Measurements from ENCODE around the gene AP2B1.
A peak's percentile ranks its signal among the peaks of the same experiment; 100 is the strongest.

AP2B1 gene

DNA sequence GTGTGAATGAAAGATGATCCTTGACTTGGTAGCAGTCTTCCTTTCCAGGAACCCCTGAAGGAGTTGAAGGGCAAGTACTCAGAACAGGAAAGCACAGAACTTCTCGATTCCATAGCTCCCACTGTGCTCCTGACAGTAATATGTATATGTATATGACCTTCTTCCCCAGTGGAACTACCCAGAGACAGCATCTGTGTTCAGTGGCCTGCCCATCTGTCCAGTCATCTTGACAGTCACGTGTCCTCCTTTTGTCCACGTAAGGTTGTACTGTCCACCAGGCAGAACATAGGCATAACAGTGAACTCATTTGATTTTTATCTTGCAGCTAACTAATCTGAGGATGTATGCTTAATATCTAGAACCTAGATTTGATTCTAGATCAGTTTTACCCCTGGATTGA, 106.5 kb downstream of the AP2B1 start:
- no peak overlapping the region for H3K9ac ChIP-seq (ENCODE audit: low read length)
- no peaks in the 10 kb centered on the region for H3K79me2 ChIP-seq (ENCODE audit: control insufficient read depth, insufficient read depth, low read length, poor library complexity)
- no peak overlapping the region for H2AK5ac ChIP-seq (ENCODE audit: low read length)
- no peak for DNase-seq
- no peaks in the 10 kb centered on the region for H3K27me3 ChIP-seq (ENCODE audit: insufficient read depth, low read length)
- peaks cover 11 to 13% of the 10 kb centered on the region in 2 experiments for H3K36me3 ChIP-seq (ENCODE audit: control insufficient read depth in 1 of 2, insufficient read depth in 2 of 2, low read length in 2 of 2)
- no peaks in the 10 kb centered on the region for H3K4me1 ChIP-seq (ENCODE audit: control insufficient read depth in 1 of 2, insufficient read depth in 2 of 2, low read length in 2 of 2)
- H3K14ac ChIP-seq (ENCODE audit: low read length) = no peak overlapping the region
- H4K8ac ChIP-seq (ENCODE audit: low read depth, low read length) = no peak overlapping the region
- H3K18ac ChIP-seq (ENCODE audit: low read length) = no peak overlapping the region
- no peak overlapping the region for H3K4me3 ChIP-seq (ENCODE audit: low read depth, low read length)
- H3K23ac ChIP-seq (ENCODE audit: low read length) = peak overlapping the region; percentile 67
- H2BK120ac ChIP-seq (ENCODE audit: insufficient read depth, low read length, poor library complexity) = no peak overlapping the region
- no peak overlapping the region for H4K91ac ChIP-seq (ENCODE audit: low read depth, low read length)
- no peak overlapping the region for H2BK12ac ChIP-seq (ENCODE audit: low read length)
- H3K4ac ChIP-seq (ENCODE audit: low read depth, low read length) = no peak overlapping the region
- H3K4me2 ChIP-seq (ENCODE audit: low read length) = no peak overlapping the region
- no peak overlapping the region for H2BK5ac ChIP-seq (ENCODE audit: low read depth, low read length, poor library complexity)
- no peaks in the 10 kb centered on the region for H3K9me3 ChIP-seq (ENCODE audit: insufficient read depth, low read depth, low read length)
- no peak overlapping the region for H4K12ac ChIP-seq (ENCODE audit: low read depth, low read length)
- H2AFZ ChIP-seq (ENCODE audit: insufficient read depth, low read length, poor library complexity) = no peak overlapping the region
- H3K79me1 ChIP-seq (ENCODE audit: low read length) = no peaks in the 10 kb centered on the region
- no peak overlapping the region for H3K27ac ChIP-seq (ENCODE audit: low read depth, low read length)
- no CpG with 5 or more reads among the region's 3 CpGs for WGBS (ENCODE audit: extremely low coverage, insufficient coverage, insufficient read length)

DNA sequence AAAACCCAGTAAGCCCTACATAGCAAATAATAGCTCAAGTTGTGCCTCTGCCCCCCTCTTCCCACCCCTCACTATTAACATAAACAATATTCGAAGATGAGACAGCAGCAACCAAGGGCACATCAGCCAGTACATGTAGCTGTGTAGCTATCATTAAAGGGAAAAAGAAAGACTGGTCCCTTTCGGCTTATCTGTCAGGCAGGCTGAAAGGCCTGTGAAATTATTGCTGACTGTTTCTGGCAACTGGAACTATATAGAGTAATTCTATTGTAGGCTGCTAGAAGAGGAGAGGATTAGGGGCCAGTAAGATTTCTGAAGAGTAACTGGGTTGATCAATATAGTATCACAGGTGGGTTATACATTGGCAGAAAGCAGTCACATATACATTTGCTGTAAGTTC, 107.8 kb downstream of the AP2B1 start:
- whole genome bisulfite sequencing (ENCODE audit: extremely low coverage, insufficient coverage, insufficient read length) = no CpG with 5 or more reads among the region's 2 CpGs

DNA sequence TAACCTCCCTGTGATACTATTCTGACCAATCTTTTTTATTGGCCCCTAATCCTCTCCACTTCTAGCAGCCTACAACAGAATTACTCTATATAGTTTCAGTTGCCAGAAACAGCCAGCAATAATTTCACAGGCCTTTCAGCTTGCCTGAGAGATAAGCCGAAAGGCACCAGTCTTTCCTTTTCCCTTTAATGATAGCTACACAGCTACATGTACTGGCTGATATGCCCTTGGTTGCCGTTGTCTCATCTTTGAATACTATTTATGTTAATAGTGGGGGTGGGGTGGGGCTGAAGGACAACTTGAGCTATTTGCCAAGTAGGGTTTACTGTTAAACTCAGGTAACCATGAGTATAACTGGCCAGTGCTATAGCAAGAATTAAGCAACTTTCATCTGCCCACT, 108.5 kb downstream of the AP2B1 start:
- no peaks in the 10 kb centered on the region for H3K27me3 ChIP-seq (ENCODE audit: insufficient read depth, low read length)
- H3K4me3 ChIP-seq (ENCODE audit: low read depth, low read length) = no peak overlapping the region
- no peak overlapping the region for H3K4me2 ChIP-seq (ENCODE audit: low read length)
- H3K79me2 ChIP-seq (ENCODE audit: control insufficient read depth, insufficient read depth, low read length, poor library complexity) = no peaks in the 10 kb centered on the region
- H2BK5ac ChIP-seq (ENCODE audit: low read depth, low read length, poor library complexity) = no peak overlapping the region
- H2BK12ac ChIP-seq (ENCODE audit: low read length) = no peak overlapping the region
- no peak overlapping the region for H3K9ac ChIP-seq (ENCODE audit: low read length)
- H3K4me1 ChIP-seq (ENCODE audit: control insufficient read depth in 1 of 2, insufficient read depth in 2 of 2, low read length in 2 of 2) = no peaks in the 10 kb centered on the region
- no peak overlapping the region for H3K18ac ChIP-seq (ENCODE audit: low read length)
- no peak overlapping the region for H4K91ac ChIP-seq (ENCODE audit: low read depth, low read length)
- no peak overlapping the region for H3K14ac ChIP-seq (ENCODE audit: low read length)
- no peak overlapping the region for H2AFZ ChIP-seq (ENCODE audit: insufficient read depth, low read length, poor library complexity)
- H2AK5ac ChIP-seq (ENCODE audit: low read length) = no peak overlapping the region
- H3K4ac ChIP-seq (ENCODE audit: low read depth, low read length) = no peak overlapping the region
- H3K79me1 ChIP-seq (ENCODE audit: low read length) = no peaks in the 10 kb centered on the region
- no peak overlapping the region for H4K12ac ChIP-seq (ENCODE audit: low read depth, low read length)
- H2BK120ac ChIP-seq (ENCODE audit: insufficient read depth, low read length, poor library complexity) = no peak overlapping the region
- H4K8ac ChIP-seq (ENCODE audit: low read depth, low read length) = no peak overlapping the region
- DNase-seq = no peak
- no CpG with 5 or more reads among the region's 2 CpGs for WGBS (ENCODE audit: extremely low coverage, insufficient coverage, insufficient read length)
- peaks cover 14 to 16% of the 10 kb centered on the region in 2 experiments for H3K36me3 ChIP-seq (ENCODE audit: control insufficient read depth in 1 of 2, insufficient read depth in 2 of 2, low read length in 2 of 2)
- H3K27ac ChIP-seq (ENCODE audit: low read depth, low read length) = no peak overlapping the region
- H3K9me3 ChIP-seq (ENCODE audit: insufficient read depth, low read depth, low read length) = no peaks in the 10 kb centered on the region
- no peak overlapping the region for H3K23ac ChIP-seq (ENCODE audit: low read length)

More for the DNA sequence above, 107.8 kb downstream of the AP2B1 start:
- Histone ChIP-seq H4K8ac (ENCODE audit: low read depth, low read length) (no peak overlapping the region), H2BK5ac (ENCODE audit: low read depth, low read length, poor library complexity) (no peak overlapping the region), H3K36me3 (ENCODE audit: control insufficient read depth in 1 of 2, insufficient read depth in 2 of 2, low read length in 2 of 2) (peaks cover 14 to 16% of the 10 kb centered on the region in 2 experiments), H3K79me2 (ENCODE audit: control insufficient read depth, insufficient read depth, low read length, poor library complexity) (no peaks in the 10 kb centered on the region), H2AK5ac (ENCODE audit: low read length) (no peak overlapping the region), H3K4me1 (ENCODE audit: control insufficient read depth in 1 of 2, insufficient read depth in 2 of 2, low read length in 2 of 2) (no peaks in the 10 kb centered on the region), H4K12ac (ENCODE audit: low read depth, low read length) (no peak overlapping the region), H3K14ac (ENCODE audit: low read length) (no peak overlapping the region), H3K27ac (ENCODE audit: low read depth, low read length) (no peak overlapping the region), H3K9ac (ENCODE audit: low read length) (no peak overlapping the region), H3K4me2 (ENCODE audit: low read length) (no peak overlapping the region), H3K23ac (ENCODE audit: low read length) (no peak overlapping the region), H3K9me3 (ENCODE audit: insufficient read depth, low read depth, low read length) (no peaks in the 10 kb centered on the region), H3K27me3 (ENCODE audit: insufficient read depth, low read length) (no peaks in the 10 kb centered on the region), H3K18ac (ENCODE audit: low read length) (no peak overlapping the region), H4K91ac (ENCODE audit: low read depth, low read length) (no peak overlapping the region), H2BK120ac (ENCODE audit: insufficient read depth, low read length, poor library complexity) (no peak overlapping the region), H2AFZ (ENCODE audit: insufficient read depth, low read length, poor library complexity) (no peak overlapping the region), H2BK12ac (ENCODE audit: low read length) (no peak overlapping the region), H3K4me3 (ENCODE audit: low read depth, low read length) (no peak overlapping the region), H3K79me1 (ENCODE audit: low read length) (no peaks in the 10 kb centered on the region), H3K4ac (ENCODE audit: low read depth, low read length) (no peak overlapping the region)
- no peak for DNase-seq

DNA sequence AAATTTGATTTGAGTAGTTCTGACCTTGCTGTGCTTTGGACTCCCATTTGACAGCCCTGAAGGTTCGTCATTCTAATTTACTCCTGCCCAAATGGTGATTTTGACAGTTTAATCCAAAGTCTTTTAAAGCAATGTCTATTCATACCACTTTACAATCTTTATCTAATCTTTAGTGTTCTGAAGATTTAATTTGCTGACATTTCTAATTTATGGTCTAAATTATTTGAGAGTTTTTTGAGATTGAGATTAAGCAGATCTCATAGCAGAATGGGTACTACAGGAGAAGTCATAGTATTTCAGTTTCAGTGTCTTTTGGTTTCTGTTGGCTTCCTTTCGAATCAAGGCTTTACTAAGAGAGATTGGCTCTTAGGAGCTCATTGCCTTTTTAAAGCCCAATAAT, 111.7 kb downstream of the AP2B1 start:
- Histone ChIP-seq H4K12ac (ENCODE audit: low read depth, low read length) (no peak overlapping the region), H2BK5ac (ENCODE audit: low read depth, low read length, poor library complexity) (no peak overlapping the region), H2BK120ac (ENCODE audit: insufficient read depth, low read length, poor library complexity) (no peak overlapping the region), H2BK12ac (ENCODE audit: low read length) (no peak overlapping the region), H3K14ac (ENCODE audit: low read length) (no peak overlapping the region), H3K79me1 (ENCODE audit: low read length) (no peaks in the 10 kb centered on the region), H3K36me3 (ENCODE audit: control insufficient read depth in 1 of 2, insufficient read depth in 2 of 2, low read length in 2 of 2) (peaks cover 10 to 11% of the 10 kb centered on the region in 2 experiments), H2AK5ac (ENCODE audit: low read length) (no peak overlapping the region), H3K18ac (ENCODE audit: low read length) (no peak overlapping the region), H3K4ac (ENCODE audit: low read depth, low read length) (no peak overlapping the region), H3K9ac (ENCODE audit: low read length) (no peak overlapping the region), H4K91ac (ENCODE audit: low read depth, low read length) (no peak overlapping the region), H3K27ac (ENCODE audit: low read depth, low read length) (no peak overlapping the region), H2AFZ (ENCODE audit: insufficient read depth, low read length, poor library complexity) (no peak overlapping the region), H3K79me2 (ENCODE audit: control insufficient read depth, insufficient read depth, low read length, poor library complexity) (no peaks in the 10 kb centered on the region), H3K23ac (ENCODE audit: low read length) (no peak overlapping the region), H3K4me2 (ENCODE audit: low read length) (no peak overlapping the region), H3K27me3 (ENCODE audit: insufficient read depth, low read length) (no peaks in the 10 kb centered on the region), H3K4me1 (ENCODE audit: control insufficient read depth in 1 of 2, insufficient read depth in 2 of 2, low read length in 2 of 2) (no peaks in the 10 kb centered on the region), H3K4me3 (ENCODE audit: low read depth, low read length) (no peak overlapping the region), H4K8ac (ENCODE audit: low read depth, low read length) (no peak overlapping the region), H3K9me3 (ENCODE audit: insufficient read depth, low read depth, low read length) (no peaks in the 10 kb centered on the region)
- WGBS (ENCODE audit: extremely low coverage, insufficient coverage, insufficient read length) = no CpG with 5 or more reads among the region's 2 CpGs
- DNase-seq = no peak

Measured in trophoblast cell (in vitro differentiated cells and primary cell).